HEK293 (cell line): ENCODE measurements around the gene RIPOR3.

ENCODE experiments used
- CTCF ChIA-PET: fragments of 350-600 bp; formaldehyde crosslinking; extraction: SDS; loops from one replicate; lab custom pipeline; 2021; ENCODE audit warnings: antibody characterized with exemption; lab: Yijun Ruan, JAX
- POLR2A ChIA-PET: fragments of 300-600 bp; formaldehyde crosslinking; extraction: SDS; loops from one replicate; lab custom pipeline; 2020; ENCODE audit warnings: antibody characterized with exemption, inconsistent platforms; lab: Yijun Ruan, JAX
- H3K27ac ChIP-seq: fragments of 200-500 bp; sonication (Bioruptor generic); 2 replicates; pipeline ENCODE4 v1.5.1; 2014; ENCODE audit warnings: low read depth, low read length, control low read depth, inconsistent platforms; ENCODE audit errors: extremely low read depth
- H3K36me3 ChIP-seq, 2 experiments: fragments of 200-500 bp in 1 of 2; sonication (Bioruptor generic) in 1 of 2; 1 replicate in 1 of 2; 2 replicates in 1 of 2; pipeline ENCODE4 v1.5.1; 2014 to 2017; ENCODE audit warnings: inconsistent platforms in 2 of 2, low read length in 2 of 2; ENCODE audit not compliant: control insufficient read depth in 2 of 2, insufficient read depth in 1 of 2
- H3K4me1 ChIP-seq: fragments of 200-500 bp; sonication (Bioruptor generic); 2 replicates; pipeline ENCODE4 v1.5.1; 2014; ENCODE audit warnings: mild to moderate bottlenecking, low read length, inconsistent platforms; ENCODE audit not compliant: control insufficient read depth, insufficient read depth
- H3K4me3 ChIP-seq: 2 replicates; pipeline ENCODE4 v1.5.1; 2011; ENCODE audit warnings: low read depth, mild to moderate bottlenecking, control low read depth, low read length, moderate library complexity
- H3K9me3 ChIP-seq: fragments of 200-500 bp; sonication (Bioruptor generic); 2 replicates; pipeline ENCODE4 v1.5.1; 2014; ENCODE audit warnings: low read depth, low read length, inconsistent platforms; ENCODE audit not compliant: control insufficient read depth, insufficient read depth
- BCL11B ChIP-seq: fragments of 450-650 bp; formaldehyde crosslinking; IDR thresholded peaks from 2 replicates; pipeline ENCODE4 v1.5.1; 2016; ENCODE audit warnings: low read depth, missing biosample characterization, missing genetic modification characterization
- BCL6B ChIP-seq: fragments of 450-650 bp; formaldehyde crosslinking; IDR thresholded peaks from 2 replicates; pipeline ENCODE4 v1.5.1; 2017; ENCODE audit warnings: missing biosample characterization, missing genetic modification characterization
- ELK4 ChIP-seq: IDR thresholded peaks from 2 replicates; pipeline ENCODE4 v1.6.1; 2011; ENCODE audit warnings: mild to moderate bottlenecking, low read depth, low read length, borderline replicate concordance
- PRDM1 ChIP-seq: fragments of 450-650 bp; formaldehyde crosslinking; IDR thresholded peaks from 2 replicates; pipeline ENCODE4; 2016; ENCODE audit warnings: missing biosample characterization, missing genetic modification characterization
- PRDM2 ChIP-seq: fragments of 450-650 bp; formaldehyde crosslinking; IDR thresholded peaks from 2 replicates; pipeline ENCODE4 v1.5.1; 2016; ENCODE audit warnings: missing biosample characterization, missing genetic modification characterization, borderline replicate concordance
- SETDB1 ChIP-seq: IDR thresholded peaks from one replicate; pipeline ENCODE4 v1.6.1; 2017; ENCODE audit warnings: mild to moderate bottlenecking, low read length, moderate library complexity, mixed read lengths; ENCODE audit not compliant: insufficient read length
- TSHZ1 ChIP-seq: fragments of 450-650 bp; formaldehyde crosslinking; IDR thresholded peaks from 2 replicates; pipeline ENCODE4 v1.5.1; 2016; ENCODE audit warnings: missing biosample characterization, missing genetic modification characterization, borderline replicate concordance
- ZBTB10 ChIP-seq: fragments of 450-650 bp; formaldehyde crosslinking; IDR thresholded peaks from 2 replicates; pipeline ENCODE4 v1.5.1; 2016; ENCODE audit warnings: missing biosample characterization, missing genetic modification characterization
- ZFP37 ChIP-seq: fragments of 450-650 bp; formaldehyde crosslinking; IDR thresholded peaks from 2 replicates; pipeline ENCODE4 v1.5.1; 2016; ENCODE audit warnings: missing biosample characterization, missing genetic modification characterization
- ZNF2 ChIP-seq: fragments of 450-650 bp; formaldehyde crosslinking; IDR thresholded peaks from 2 replicates; pipeline ENCODE4 v1.5.1; 2016; ENCODE audit warnings: missing biosample characterization, missing genetic modification characterization
- ZNF548 ChIP-seq: fragments of 450-650 bp; formaldehyde crosslinking; IDR thresholded peaks from 2 replicates; pipeline ENCODE4 v1.5.1; 2016; ENCODE audit warnings: missing biosample characterization, missing genetic modification characterization
- ZNF654 ChIP-seq: fragments of 450-650 bp; formaldehyde crosslinking; IDR thresholded peaks from 2 replicates; pipeline ENCODE4 v1.5.1; 2016; ENCODE audit warnings: low read depth, missing biosample characterization, missing genetic modification characterization
- ZNF768 ChIP-seq: fragments of 450-650 bp; formaldehyde crosslinking; IDR thresholded peaks from 2 replicates; pipeline ENCODE4 v1.5.1; 2018; ENCODE audit warnings: missing biosample characterization, mild to moderate bottlenecking, missing genetic modification characterization
- ZNF843 ChIP-seq: fragments of 450-650 bp; formaldehyde crosslinking; IDR thresholded peaks from 2 replicates; pipeline ENCODE4 v1.5.1; 2016; ENCODE audit warnings: missing biosample characterization, missing genetic modification characterization

RIPOR3 gene

GRCh38 chr20:50559149-50559548 is 132.2 kb downstream of the RIPOR3 start:
- POLR2A ChIA-PET = no interaction called here
- Histone ChIP-seq H3K9me3 (no peaks in the 10 kb centered on the region), H3K36me3 (peaks cover 0 to 13% of the 10 kb centered on the region in 2 experiments; a peak in 1 of 3 replicates), H3K4me3 (no peak overlapping the region), H3K27ac (no peak overlapping the region)
- TF ChIP-seq ZNF548 (tag by site-specific recombination) = no peak
- TF ChIP-seq ZNF654 (tag by site-specific recombination) = no peak
- no peak for TF ChIP-seq PRDM2 (tag by site-specific recombination)
- TF ChIP-seq ZFP37 (tag by site-specific recombination) = no peak
- no peak for TF ChIP-seq ZBTB10
- TF ChIP-seq ELK4 = no peak
- no peak for TF ChIP-seq ZNF2 (tag by site-specific recombination)
- no peak for TF ChIP-seq PRDM1
- no peak for TF ChIP-seq TSHZ1 (tag by site-specific recombination)
- no peak for TF ChIP-seq BCL6B (tag by site-specific recombination)
- no peak for TF ChIP-seq BCL11B (tag by site-specific recombination)
- TF ChIP-seq ZNF768 (tag by site-specific recombination) = no peak
- TF ChIP-seq ZNF843 (tag by site-specific recombination) = no peak
- TF ChIP-seq SETDB1 = no peak
- TF ChIP-seq, all 188 proteins: peak for 0
- CTCF ChIA-PET = interaction anchor here (0.6 to 1.1 kb wide), 2 partner anchors 16 to 67 kb away, joined by 3 read pairs; no protein-coding TSS in a partner anchor
- peaks cover 3% of the 10 kb centered on the region for H3K4me1 ChIP-seq
